Umbilical cord (tissue), 2 donors: ENCODE measurements around the gene TTC38. TPM values are rescaled to one million over a fixed set of nuclear protein-coding genes. Genes with fewer than 3 reads are reported as not detected.

ENCODE experiments used
- DNase-seq: peaks from one replicate; pipeline ENCODE4 v3.0.0-alpha.2; 2015; ENCODE audit warnings: low spot score
- total RNA-seq: library from RNA; depleted of rRNA; stranded (reverse); fragments of >200 nt; gene quantifications from one replicate; pipeline ENCODE4 v1.2.3, GENCODE V29; 2014; ENCODE audit warnings: low replicate concordance; ENCODE audit not compliant: insufficient read depth

Gene TTC38
- total RNA-seq, 1 donor from 2014 or later = 20.7 TPM

GRCh38 chr22:46327691-46328465 lies 60.1 kb downstream of the TTC38 start:
- DNase-seq = no peak

- DNase-seq = no peak
Observed at GRCh38 chr22:46328797-46329196, 61.0 kb downstream of the TTC38 start.

- DNase-seq = no peak
Observed at GRCh38 chr22:46329616-46330015, 61.8 kb downstream of the TTC38 start.

GRCh38 chr22:46330426-46330825 lies 62.6 kb downstream of the TTC38 start:
- no peak for DNase-seq

- DNase-seq = no peak
Observed at GRCh38 chr22:46331496-46331895, 63.7 kb downstream of the TTC38 start.

GRCh38 chr22:46335201-46336118 lies 67.7 kb downstream of the TTC38 start, which contains the start of gene TRMU:
TSS of gene TRMU (plus strand) at chr22:46335714. CDS start at chr22:46335765, 51 bp downstream.
- DNase-seq = peak; percentile 90

GRCh38 chr22:46336119-46337078 lies 68.6 kb downstream of the TTC38 start:
- no peak for DNase-seq

- DNase-seq = no peak
Observed at GRCh38 chr22:46337870-46338269, 70.1 kb downstream of the TTC38 start.

- DNase-seq = no peak
Observed at GRCh38 chr22:46338636-46339035, 70.8 kb downstream of the TTC38 start.

- DNase-seq = no peak
Observed at GRCh38 chr22:46339956-46340355, 72.1 kb downstream of the TTC38 start.

GRCh38 chr22:46340676-46341075 lies 72.9 kb downstream of the TTC38 start:
- no peak for DNase-seq

Other genes with a start within 250 kb of the TTC38 start
- 34.9 TPM for gene PPARA, start 117.5 kb upstream of the TTC38 start, total RNA-seq
- 13.5 TPM for gene CDPF1, start 17.7 kb upstream of the TTC38 start, total RNA-seq
- gene PKDREJ, start 4.7 kb upstream of the TTC38 start, total RNA-seq = 2.4 TPM
- 3.4 TPM for gene GTSE1, start 28.9 kb downstream of the TTC38 start, total RNA-seq
- gene TRMU, start 67.7 kb downstream of the TTC38 start, total RNA-seq = 21.9 TPM